Endothelial cell (in vitro differentiated cells): ENCODE data around the gene TRIM51. TPM values are rescaled to one million over a fixed set of nuclear protein-coding genes. Genes with fewer than 3 reads are reported as not detected.

Experiments
- DNase-seq: peaks from one replicate; pipeline ENCODE4 v3.0.0; 2021; ENCODE audit warnings: low spot score
- H3K27ac Mint-ChIP-seq: one replicate; pipeline ENCODE4 v1.8.0; 2021; ENCODE audit warnings: mixed read lengths, inconsistent platforms; ENCODE audit not compliant: unreplicated experiment
- H3K27me3 Mint-ChIP-seq: one replicate; pipeline ENCODE4 v1.8.0; 2021; ENCODE audit warnings: mild to moderate bottlenecking, moderate library complexity, mixed read lengths, inconsistent platforms; ENCODE audit not compliant: unreplicated experiment
- H3K36me3 Mint-ChIP-seq: one replicate; pipeline ENCODE4 v1.8.0; 2021; ENCODE audit warnings: mild to moderate bottlenecking, low read depth, mixed read lengths, inconsistent platforms; ENCODE audit not compliant: unreplicated experiment
- H3K4me1 Mint-ChIP-seq: one replicate; pipeline ENCODE4 v1.8.0; 2021; ENCODE audit warnings: mild to moderate bottlenecking, mixed read lengths, inconsistent platforms; ENCODE audit not compliant: unreplicated experiment
- H3K4me3 Mint-ChIP-seq: one replicate; pipeline ENCODE4 v1.8.0; 2021; ENCODE audit warnings: mild to moderate bottlenecking, mixed read lengths, inconsistent platforms; ENCODE audit not compliant: unreplicated experiment
- H3K9me3 Mint-ChIP-seq: one replicate; pipeline ENCODE4 v1.8.0; 2021; ENCODE audit warnings: mixed read lengths, inconsistent platforms; ENCODE audit not compliant: unreplicated experiment
- total RNA-seq: library from RNA; stranded (reverse); fragmentation: NEBNext Ultra II Directional; extraction: Animal tissue kit (Norgen Biotek cat#: 25700); gene quantifications from one replicate; pipeline ENCODE4 v1.2.1, GENCODE V29; 2021; ENCODE audit not compliant: unreplicated experiment
- TF ChIP-seq, protein P1 (sequence below): fragments of 200-600 bp; sonication (generic); IDR thresholded peaks from one replicate; pipeline ENCODE4 v1.5.0; 2021; ENCODE audit warnings: antibody characterized with exemption; ENCODE audit not compliant: unreplicated experiment

The TRIM51 gene
- total RNA-seq, 1 donor from 2014 or later: not detected

DNA sequence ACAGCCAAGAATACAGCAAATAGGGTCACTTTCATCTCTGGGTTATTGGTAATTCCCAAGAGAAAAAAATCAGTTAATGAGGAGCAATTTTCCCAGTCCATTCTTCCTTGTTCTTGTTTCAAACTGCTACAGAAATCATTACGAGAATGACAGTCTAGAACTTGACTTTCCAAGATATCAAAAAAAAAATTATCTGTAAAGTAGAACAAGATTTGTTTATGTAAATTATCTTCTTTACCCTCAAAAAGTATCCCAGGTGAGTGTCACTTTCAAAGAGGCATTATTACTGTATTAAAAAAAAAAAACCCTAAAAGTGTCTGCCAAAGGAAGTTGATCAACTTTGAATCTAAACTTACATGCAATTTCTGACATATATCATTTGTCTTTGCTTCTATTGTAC, 31.4 kb downstream of the TRIM51 start, which contains the start of gene OR5W2:
OR5W2 (minus strand) TSS at position 101 of the 400 bp plus-strand sequence; CDS start at position 101, 0 bp downstream.
- no peak for DNase-seq
- Mint-ChIP-seq H3K27me3 (no peaks in the 10 kb centered on the region), H3K36me3 (no peaks in the 10 kb centered on the region), H3K4me3 (no peak within 1 kb of the TSS), H3K27ac (no peak within 1 kb of the TSS), H3K9me3 (no peaks in the 10 kb centered on the region), H3K4me1 (no peaks in the 10 kb centered on the region)
- TF ChIP-seq, protein P1, sequence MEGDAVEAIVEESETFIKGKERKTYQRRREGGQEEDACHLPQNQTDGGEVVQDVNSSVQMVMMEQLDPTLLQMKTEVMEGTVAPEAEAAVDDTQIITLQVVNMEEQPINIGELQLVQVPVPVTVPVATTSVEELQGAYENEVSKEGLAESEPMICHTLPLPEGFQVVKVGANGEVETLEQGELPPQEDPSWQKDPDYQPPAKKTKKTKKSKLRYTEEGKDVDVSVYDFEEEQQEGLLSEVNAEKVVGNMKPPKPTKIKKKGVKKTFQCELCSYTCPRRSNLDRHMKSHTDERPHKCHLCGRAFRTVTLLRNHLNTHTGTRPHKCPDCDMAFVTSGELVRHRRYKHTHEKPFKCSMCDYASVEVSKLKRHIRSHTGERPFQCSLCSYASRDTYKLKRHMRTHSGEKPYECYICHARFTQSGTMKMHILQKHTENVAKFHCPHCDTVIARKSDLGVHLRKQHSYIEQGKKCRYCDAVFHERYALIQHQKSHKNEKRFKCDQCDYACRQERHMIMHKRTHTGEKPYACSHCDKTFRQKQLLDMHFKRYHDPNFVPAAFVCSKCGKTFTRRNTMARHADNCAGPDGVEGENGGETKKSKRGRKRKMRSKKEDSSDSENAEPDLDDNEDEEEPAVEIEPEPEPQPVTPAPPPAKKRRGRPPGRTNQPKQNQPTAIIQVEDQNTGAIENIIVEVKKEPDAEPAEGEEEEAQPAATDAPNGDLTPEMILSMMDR: no peak

DNA sequence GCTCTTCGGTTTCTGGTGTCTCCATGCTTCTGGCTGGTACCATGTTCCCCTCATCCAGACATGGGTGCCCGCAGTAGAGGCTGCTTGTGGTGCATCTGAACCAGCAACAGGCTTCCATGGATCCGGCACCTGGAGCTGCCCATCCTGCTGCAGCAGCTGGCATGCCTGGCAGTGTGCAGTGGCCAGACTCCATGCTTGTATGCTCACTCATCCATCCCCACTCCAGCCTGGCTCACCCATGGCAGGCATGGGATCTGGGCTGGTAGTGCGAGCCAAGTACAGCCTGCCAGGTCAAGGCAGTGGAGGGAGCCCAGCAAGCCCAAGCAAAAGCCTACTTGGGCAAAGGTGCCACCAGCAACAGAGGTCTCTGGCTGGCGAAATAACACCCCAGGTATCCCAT, 37.4 kb downstream of the TRIM51 start:
- no peak for DNase-seq
- Mint-ChIP-seq H3K36me3 (no peaks in the 10 kb centered on the region), H3K27me3 (no peaks in the 10 kb centered on the region), H3K27ac (no peak overlapping the region), H3K4me1 (no peaks in the 10 kb centered on the region), H3K4me3 (no peak overlapping the region), H3K9me3 (no peaks in the 10 kb centered on the region)
- TF ChIP-seq, protein P1: no peak

DNA sequence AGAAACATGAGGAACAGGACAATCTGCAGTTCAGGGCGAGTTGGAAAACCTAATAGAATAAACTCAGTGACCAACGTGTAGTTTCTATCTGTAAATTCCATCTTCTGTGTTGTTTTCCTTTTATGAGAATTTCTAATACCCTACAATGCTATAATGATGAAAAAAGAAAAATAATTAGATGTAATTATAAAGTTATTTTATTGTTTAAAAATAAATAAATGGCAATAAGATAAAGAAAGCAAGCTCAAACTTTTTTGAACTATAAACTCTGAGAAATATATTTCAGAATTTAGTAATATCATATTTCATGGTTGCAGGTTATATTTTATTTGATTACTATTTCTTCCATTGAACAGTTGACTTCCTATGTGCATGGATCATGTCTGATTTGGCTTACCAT, 53.2 kb downstream of the TRIM51 start, which contains the start of gene OR5I1:
OR5I1 (minus strand) TSS at position 101 of the 400 bp plus-strand sequence; CDS start at position 101, 0 bp downstream.
- TF ChIP-seq, protein P1: no peak
- Mint-ChIP-seq H3K27me3 (no peaks in the 10 kb centered on the region), H3K4me1 (no peaks in the 10 kb centered on the region), H3K4me3 (no peak within 1 kb of the TSS), H3K9me3 (no peaks in the 10 kb centered on the region), H3K36me3 (no peaks in the 10 kb centered on the region), H3K27ac (no peak within 1 kb of the TSS)
- DNase-seq: no peak

Other genes starting within 250 kb of the TRIM51 start
- not detected for gene OR4P4, start 248.2 kb upstream of the TRIM51 start, total RNA-seq
- not detected for gene OR4S2, start 235.0 kb upstream of the TRIM51 start, total RNA-seq
- not detected for gene OR4C6, start 221.1 kb upstream of the TRIM51 start, total RNA-seq
- gene OR5D13, start 109.9 kb upstream of the TRIM51 start, total RNA-seq: not detected
- not detected for gene OR5D14, start 87.7 kb upstream of the TRIM51 start, total RNA-seq
- not detected for gene OR5L1, start 71.9 kb upstream of the TRIM51 start, total RNA-seq
- gene OR5D18, start 63.7 kb upstream of the TRIM51 start, total RNA-seq: not detected
- not detected for gene OR5L2, start 56.1 kb upstream of the TRIM51 start, total RNA-seq
- gene OR5D16, start 44.5 kb upstream of the TRIM51 start, total RNA-seq: not detected
- gene OR5W2, start 31.3 kb downstream of the TRIM51 start, total RNA-seq: not detected
- not detected for gene OR5I1, start 53.1 kb downstream of the TRIM51 start, total RNA-seq
- gene OR10AG1, start 86.6 kb downstream of the TRIM51 start, total RNA-seq: not detected
- gene OR5F1, start 111.3 kb downstream of the TRIM51 start, total RNA-seq: not detected
- gene OR5AS1, start 144.4 kb downstream of the TRIM51 start, total RNA-seq: not detected
- not detected for gene OR8I2, start 210.0 kb downstream of the TRIM51 start, total RNA-seq
- not detected for gene OR8H2, start 220.4 kb downstream of the TRIM51 start, total RNA-seq
- not detected for gene OR8H3, start 239.1 kb downstream of the TRIM51 start, total RNA-seq